LNCAP (cell line): ENCODE results near the gene NUTM2B.
"Not testable (repeated sequence)": the region's sequence is repeated elsewhere in the genome, so short reads cannot be mapped to it uniquely, and the experiment has no call there.

Experiments
- CTCF ChIP-seq: fragments of 450-650 bp; IDR thresholded peaks from 2 replicates; pipeline ENCODE4 v1.5.1; 2017; ENCODE audit warnings: mild to moderate bottlenecking

NUTM2B gene

GRCh38 chr10:79702927-79703326 is at the start of gene NUTM2B:
NUTM2B (plus strand) TSS chr10:79703227; CDS start chr10:79703610, 383 bp downstream.
- TF ChIP-seq CTCF = not testable (repeated sequence)
